Measurements from ENCODE around the gene RAP1GDS1. TPM values are rescaled to one million over a fixed set of nuclear protein-coding genes. Genes with fewer than 3 reads are reported as not detected.

The RAP1GDS1 gene
- total RNA-seq = 46.9 and 48.6 TPM in 2 replicates

GRCh38 chr4:98260579-98261404 is at the start of gene RAP1GDS1:
Gene RAP1GDS1, plus strand, starts transcription at chr4:98261384. Its CDS starts 182 bp downstream, at chr4:98261566.

Other genes with a start within 250 kb of the RAP1GDS1 start
- 0.13 and 0.65 TPM in 2 replicates for gene STPG2, start 117.9 kb upstream of the RAP1GDS1 start, total RNA-seq